SK-N-SH treated with all-trans-retinoic acid at 6 μM for 48 hours (cell line): ENCODE data around the gene GOLGA5.
A peak's percentile ranks its signal among the peaks of the same experiment; 100 is the strongest.

Source experiments
- ATAC-seq: fragments of 200-7000 bp; cut with Tn5 transposase; 3 replicates; pipeline ENCODE4 v1.9.1; 2020; ENCODE audit warnings: mild to moderate bottlenecking, moderate library complexity
- ARNTL ChIP-seq: fragments of 450-650 bp; formaldehyde crosslinking; IDR thresholded peaks from 2 replicates; pipeline ENCODE4 v1.5.0; 2020; ENCODE audit warnings: low read depth, mild to moderate bottlenecking, moderate library complexity, borderline replicate concordance
- BACH2 ChIP-seq: fragments of 250-450 bp; sonication (Bioruptor Pico); IDR thresholded peaks from 2 replicates; pipeline ENCODE4 v1.9.0; 2021; ENCODE audit warnings: mild to moderate bottlenecking, borderline replicate concordance
- CSDC2 ChIP-seq: fragments of 250-450 bp; sonication (Bioruptor Pico); IDR thresholded peaks from 2 replicates; pipeline ENCODE4 v1.5.0; 2020; ENCODE audit warnings: mild to moderate bottlenecking, moderate library complexity
- ESRRG ChIP-seq: fragments of 250-450 bp; sonication (Bioruptor Pico); IDR thresholded peaks from 2 replicates; pipeline ENCODE4 v1.6.1; 2021; ENCODE audit warnings: mild to moderate bottlenecking
- GLIS3 ChIP-seq: fragments of 250-450 bp; sonication (Bioruptor Pico); IDR thresholded peaks from 2 replicates; pipeline ENCODE4 v1.5.0; 2020; ENCODE audit warnings: mild to moderate bottlenecking, moderate library complexity
- ISL1 ChIP-seq: fragments of 250-450 bp; sonication (Bioruptor Pico); IDR thresholded peaks from 2 replicates; pipeline ENCODE4 v2.1.2; 2022; ENCODE audit warnings: mild to moderate bottlenecking, moderate library complexity
- OSR1 ChIP-seq: fragments of 250-450 bp; sonication (Bioruptor Pico); IDR thresholded peaks from 2 replicates; pipeline ENCODE4 v1.8.0; 2022; ENCODE audit warnings: moderate library complexity, mild to moderate bottlenecking, inconsistent platforms
- RARB ChIP-seq: fragments of 250-450 bp; sonication (Bioruptor Pico); IDR thresholded peaks from 2 replicates; pipeline ENCODE4 v1.8.0; 2021; ENCODE audit warnings: mild to moderate bottlenecking, moderate library complexity
- SNAI2 ChIP-seq: fragments of 250-450 bp; sonication (Bioruptor Pico); IDR thresholded peaks from 2 replicates; pipeline ENCODE4 v1.5.0; 2020; ENCODE audit warnings: mild to moderate bottlenecking, moderate library complexity
- TCF4 ChIP-seq: fragments of 250-450 bp; sonication (Bioruptor Pico); IDR thresholded peaks from 2 replicates; pipeline ENCODE4 v1.8.0; 2021; ENCODE audit warnings: mild to moderate bottlenecking, moderate library complexity, borderline replicate concordance
- TOX ChIP-seq: fragments of 250-450 bp; sonication (Bioruptor Pico); IDR thresholded peaks from 2 replicates; pipeline ENCODE4 v1.8.0; 2021; ENCODE audit warnings: mild to moderate bottlenecking, moderate library complexity, borderline replicate concordance
- ZC3H10 ChIP-seq: fragments of 250-450 bp; sonication (Bioruptor Pico); IDR thresholded peaks from 2 replicates; pipeline ENCODE4 v1.5.1; 2021; ENCODE audit warnings: mild to moderate bottlenecking, moderate library complexity
- ZFP3 ChIP-seq: fragments of 250-450 bp; sonication (Bioruptor Pico); IDR thresholded peaks from 2 replicates; pipeline ENCODE4 v1.5.0; 2020; ENCODE audit warnings: mild to moderate bottlenecking, moderate library complexity
- ZFP30 ChIP-seq: fragments of 450-650 bp; formaldehyde crosslinking; IDR thresholded peaks from 2 replicates; pipeline ENCODE4 v1.5.0; 2022; ENCODE audit warnings: mild to moderate bottlenecking, moderate library complexity
- ZNF565 ChIP-seq: fragments of 450-650 bp; formaldehyde crosslinking; conservative IDR thresholded peaks from 2 replicates; pipeline ENCODE4 v1.5.0; 2020; ENCODE audit warnings: low read depth, mild to moderate bottlenecking, moderate library complexity
- ZNF70 ChIP-seq: fragments of 450-650 bp; formaldehyde crosslinking; IDR thresholded peaks from 2 replicates; pipeline ENCODE4 v1.5.0; 2020; ENCODE audit warnings: mild to moderate bottlenecking, moderate library complexity
- ZNF8 ChIP-seq: fragments of 450-650 bp; formaldehyde crosslinking; IDR thresholded peaks from 2 replicates; pipeline ENCODE4 v1.5.0; 2020; ENCODE audit warnings: mild to moderate bottlenecking, moderate library complexity
- TF ChIP-seq, protein P1 (sequence below): fragments of 250-450 bp; sonication (Bioruptor Pico); IDR thresholded peaks from 2 replicates; pipeline ENCODE4 v1.5.0; 2020; ENCODE audit warnings: mild to moderate bottlenecking, moderate library complexity
- TF ChIP-seq, protein P2 (sequence below): fragments of 250-450 bp; sonication (Bioruptor Pico); IDR thresholded peaks from 2 replicates; pipeline ENCODE4 v1.5.1; 2021; ENCODE audit warnings: mild to moderate bottlenecking, moderate library complexity
- TF ChIP-seq, protein P3 (sequence below): fragments of 250-450 bp; sonication (Bioruptor Pico); IDR thresholded peaks from 2 replicates; pipeline ENCODE4 v1.5.1; 2020; ENCODE audit warnings: low read depth, mild to moderate bottlenecking, moderate library complexity
- TF ChIP-seq, protein P4 (sequence below): fragments of 250-450 bp; sonication (Bioruptor Pico); IDR thresholded peaks from 2 replicates; pipeline ENCODE4 v1.8.0; 2020; ENCODE audit warnings: mild to moderate bottlenecking, moderate library complexity, borderline replicate concordance
- TF ChIP-seq, protein P5 (sequence below): fragments of 250-450 bp; sonication (Bioruptor Pico); IDR thresholded peaks from 2 replicates; pipeline ENCODE4 v1.8.0; 2021; ENCODE audit warnings: low read depth, mild to moderate bottlenecking, moderate library complexity, borderline replicate concordance

GOLGA5 gene

DNA sequence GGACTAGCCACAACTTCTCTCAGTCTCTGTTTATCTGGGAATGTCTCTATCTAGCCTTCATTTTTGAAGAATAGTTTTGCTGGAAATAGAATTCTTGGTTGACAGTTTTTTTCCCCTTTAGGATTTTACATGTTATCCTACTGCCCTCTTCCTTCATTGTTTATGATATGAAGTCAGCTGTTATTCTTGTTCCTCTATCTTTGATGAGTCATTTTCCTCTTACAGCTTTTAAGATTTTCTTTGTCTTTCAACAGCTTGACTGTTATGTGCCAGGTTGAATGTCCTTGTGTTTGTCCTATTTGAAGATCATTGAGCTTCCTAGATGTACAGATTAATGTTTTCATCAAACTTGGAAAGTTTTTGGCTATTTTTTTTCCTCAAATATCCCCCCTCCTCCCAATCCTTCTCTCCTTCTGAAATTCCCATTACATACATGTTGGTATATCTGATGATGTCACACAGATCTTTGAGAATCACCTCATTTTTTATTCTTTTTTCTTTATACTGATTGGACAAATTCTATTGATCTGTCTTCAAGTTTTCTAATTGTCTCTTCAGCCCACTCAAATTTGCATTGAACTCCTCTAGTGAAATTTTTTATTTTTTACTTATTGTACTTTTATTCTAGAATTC lies 4.5 kb upstream of the GOLGA5 start:
- TF ChIP-seq, protein P1, sequence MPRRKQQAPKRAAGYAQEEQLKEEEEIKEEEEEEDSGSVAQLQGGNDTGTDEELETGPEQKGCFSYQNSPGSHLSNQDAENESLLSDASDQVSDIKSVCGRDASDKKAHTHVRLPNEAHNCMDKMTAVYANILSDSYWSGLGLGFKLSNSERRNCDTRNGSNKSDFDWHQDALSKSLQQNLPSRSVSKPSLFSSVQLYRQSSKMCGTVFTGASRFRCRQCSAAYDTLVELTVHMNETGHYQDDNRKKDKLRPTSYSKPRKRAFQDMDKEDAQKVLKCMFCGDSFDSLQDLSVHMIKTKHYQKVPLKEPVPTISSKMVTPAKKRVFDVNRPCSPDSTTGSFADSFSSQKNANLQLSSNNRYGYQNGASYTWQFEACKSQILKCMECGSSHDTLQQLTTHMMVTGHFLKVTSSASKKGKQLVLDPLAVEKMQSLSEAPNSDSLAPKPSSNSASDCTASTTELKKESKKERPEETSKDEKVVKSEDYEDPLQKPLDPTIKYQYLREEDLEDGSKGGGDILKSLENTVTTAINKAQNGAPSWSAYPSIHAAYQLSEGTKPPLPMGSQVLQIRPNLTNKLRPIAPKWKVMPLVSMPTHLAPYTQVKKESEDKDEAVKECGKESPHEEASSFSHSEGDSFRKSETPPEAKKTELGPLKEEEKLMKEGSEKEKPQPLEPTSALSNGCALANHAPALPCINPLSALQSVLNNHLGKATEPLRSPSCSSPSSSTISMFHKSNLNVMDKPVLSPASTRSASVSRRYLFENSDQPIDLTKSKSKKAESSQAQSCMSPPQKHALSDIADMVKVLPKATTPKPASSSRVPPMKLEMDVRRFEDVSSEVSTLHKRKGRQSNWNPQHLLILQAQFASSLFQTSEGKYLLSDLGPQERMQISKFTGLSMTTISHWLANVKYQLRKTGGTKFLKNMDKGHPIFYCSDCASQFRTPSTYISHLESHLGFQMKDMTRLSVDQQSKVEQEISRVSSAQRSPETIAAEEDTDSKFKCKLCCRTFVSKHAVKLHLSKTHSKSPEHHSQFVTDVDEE (CRISPR knock-in tag), result no peak
- TF ChIP-seq, protein P2, sequence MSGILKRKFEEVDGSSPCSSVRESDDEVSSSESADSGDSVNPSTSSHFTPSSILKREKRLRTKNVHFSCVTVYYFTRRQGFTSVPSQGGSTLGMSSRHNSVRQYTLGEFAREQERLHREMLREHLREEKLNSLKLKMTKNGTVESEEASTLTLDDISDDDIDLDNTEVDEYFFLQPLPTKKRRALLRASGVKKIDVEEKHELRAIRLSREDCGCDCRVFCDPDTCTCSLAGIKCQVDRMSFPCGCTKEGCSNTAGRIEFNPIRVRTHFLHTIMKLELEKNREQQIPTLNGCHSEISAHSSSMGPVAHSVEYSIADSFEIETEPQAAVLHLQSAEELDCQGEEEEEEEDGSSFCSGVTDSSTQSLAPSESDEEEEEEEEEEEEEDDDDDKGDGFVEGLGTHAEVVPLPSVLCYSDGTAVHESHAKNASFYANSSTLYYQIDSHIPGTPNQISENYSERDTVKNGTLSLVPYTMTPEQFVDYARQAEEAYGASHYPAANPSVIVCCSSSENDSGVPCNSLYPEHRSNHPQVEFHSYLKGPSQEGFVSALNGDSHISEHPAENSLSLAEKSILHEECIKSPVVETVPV (CRISPR knock-in tag), result no peak
- TF ChIP-seq ZFP30 (CRISPR knock-in tag) (no peak), ZNF565 (no peak), BACH2 (no peak), TOX (CRISPR knock-in tag) (no peak), ISL1 (CRISPR knock-in tag) (no peak), OSR1 (no peak), ARNTL (no peak), CSDC2 (CRISPR knock-in tag) (no peak), ESRRG (no peak), TCF4 (no peak), SNAI2 (no peak), GLIS3 (CRISPR knock-in tag) (no peak), RARB (no peak), ZC3H10 (CRISPR knock-in tag) (no peak), ZNF70 (CRISPR knock-in tag) (no peak)
- TF ChIP-seq, protein P3, sequence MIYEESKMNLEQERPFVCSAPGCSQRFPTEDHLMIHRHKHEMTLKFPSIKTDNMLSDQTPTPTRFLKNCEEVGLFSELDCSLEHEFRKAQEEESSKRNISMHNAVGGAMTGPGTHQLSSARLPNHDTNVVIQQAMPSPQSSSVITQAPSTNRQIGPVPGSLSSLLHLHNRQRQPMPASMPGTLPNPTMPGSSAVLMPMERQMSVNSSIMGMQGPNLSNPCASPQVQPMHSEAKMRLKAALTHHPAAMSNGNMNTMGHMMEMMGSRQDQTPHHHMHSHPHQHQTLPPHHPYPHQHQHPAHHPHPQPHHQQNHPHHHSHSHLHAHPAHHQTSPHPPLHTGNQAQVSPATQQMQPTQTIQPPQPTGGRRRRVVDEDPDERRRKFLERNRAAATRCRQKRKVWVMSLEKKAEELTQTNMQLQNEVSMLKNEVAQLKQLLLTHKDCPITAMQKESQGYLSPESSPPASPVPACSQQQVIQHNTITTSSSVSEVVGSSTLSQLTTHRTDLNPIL (CRISPR knock-in tag), result no peak
- TF ChIP-seq, protein P4, sequence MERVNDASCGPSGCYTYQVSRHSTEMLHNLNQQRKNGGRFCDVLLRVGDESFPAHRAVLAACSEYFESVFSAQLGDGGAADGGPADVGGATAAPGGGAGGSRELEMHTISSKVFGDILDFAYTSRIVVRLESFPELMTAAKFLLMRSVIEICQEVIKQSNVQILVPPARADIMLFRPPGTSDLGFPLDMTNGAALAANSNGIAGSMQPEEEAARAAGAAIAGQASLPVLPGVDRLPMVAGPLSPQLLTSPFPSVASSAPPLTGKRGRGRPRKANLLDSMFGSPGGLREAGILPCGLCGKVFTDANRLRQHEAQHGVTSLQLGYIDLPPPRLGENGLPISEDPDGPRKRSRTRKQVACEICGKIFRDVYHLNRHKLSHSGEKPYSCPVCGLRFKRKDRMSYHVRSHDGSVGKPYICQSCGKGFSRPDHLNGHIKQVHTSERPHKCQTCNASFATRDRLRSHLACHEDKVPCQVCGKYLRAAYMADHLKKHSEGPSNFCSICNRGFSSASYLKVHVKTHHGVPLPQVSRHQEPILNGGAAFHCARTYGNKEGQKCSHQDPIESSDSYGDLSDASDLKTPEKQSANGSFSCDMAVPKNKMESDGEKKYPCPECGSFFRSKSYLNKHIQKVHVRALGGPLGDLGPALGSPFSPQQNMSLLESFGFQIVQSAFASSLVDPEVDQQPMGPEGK (CRISPR knock-in tag), result no peak
- TF ChIP-seq, protein P5, sequence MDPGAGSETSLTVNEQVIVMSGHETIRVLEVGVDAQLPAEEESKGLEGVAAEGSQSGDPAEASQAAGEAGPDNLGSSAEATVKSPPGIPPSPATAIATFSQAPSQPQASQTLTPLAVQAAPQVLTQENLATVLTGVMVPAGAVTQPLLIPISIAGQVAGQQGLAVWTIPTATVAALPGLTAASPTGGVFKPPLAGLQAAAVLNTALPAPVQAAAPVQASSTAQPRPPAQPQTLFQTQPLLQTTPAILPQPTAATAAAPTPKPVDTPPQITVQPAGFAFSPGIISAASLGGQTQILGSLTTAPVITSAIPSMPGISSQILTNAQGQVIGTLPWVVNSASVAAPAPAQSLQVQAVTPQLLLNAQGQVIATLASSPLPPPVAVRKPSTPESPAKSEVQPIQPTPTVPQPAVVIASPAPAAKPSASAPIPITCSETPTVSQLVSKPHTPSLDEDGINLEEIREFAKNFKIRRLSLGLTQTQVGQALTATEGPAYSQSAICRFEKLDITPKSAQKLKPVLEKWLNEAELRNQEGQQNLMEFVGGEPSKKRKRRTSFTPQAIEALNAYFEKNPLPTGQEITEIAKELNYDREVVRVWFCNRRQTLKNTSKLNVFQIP (CRISPR knock-in tag), result no peak
- TF ChIP-seq, all 23 proteins: peak for 0
- no peak for ATAC-seq

DNA sequence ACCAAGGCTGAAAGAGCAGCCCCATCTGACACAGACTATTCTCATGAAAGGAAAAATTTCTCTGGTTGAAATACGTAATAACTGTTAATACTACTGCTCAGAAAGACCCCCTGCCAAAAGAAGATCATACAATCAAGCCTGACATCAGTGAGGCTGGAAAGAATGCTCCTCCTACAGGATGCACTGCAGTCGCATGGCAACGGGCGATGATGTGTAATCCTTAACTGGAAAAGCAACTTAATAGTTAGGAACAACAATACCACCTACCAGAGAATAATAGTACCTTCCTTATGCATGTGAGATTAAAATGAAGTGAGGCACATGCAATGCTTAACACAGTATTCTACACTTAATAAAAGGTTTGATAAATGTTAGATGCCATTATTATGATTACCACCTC lies 1.2 kb upstream of the GOLGA5 start:
- ATAC-seq, result no peak
- TF ChIP-seq, protein P2 (CRISPR knock-in tag), result no peak
- no peak for TF ChIP-seq ESRRG

DNA sequence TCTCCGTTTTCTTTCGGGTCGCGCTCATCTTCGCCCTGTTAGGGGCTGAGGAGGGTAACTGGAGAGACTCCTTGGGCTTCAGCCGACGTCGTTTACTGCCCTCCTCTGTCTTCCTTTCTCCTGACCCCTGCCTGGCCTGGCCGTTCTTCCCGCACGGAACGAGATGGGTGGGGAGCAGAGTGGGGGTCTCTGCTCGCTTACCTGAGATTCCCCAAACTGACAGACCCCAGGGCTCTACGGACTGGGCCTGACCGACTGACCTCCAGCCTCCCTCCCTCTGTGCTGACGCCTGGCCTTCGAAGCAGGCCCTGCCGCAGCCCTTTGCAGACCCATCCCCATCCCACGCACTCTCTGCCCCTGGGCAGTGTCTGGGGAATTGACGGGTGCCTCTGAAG lies 439 bp downstream of the GOLGA5 start:
- peak; percentile 31 for ATAC-seq
- TF ChIP-seq BACH2, result no peak
- no peak for TF ChIP-seq OSR1
- no peak for TF ChIP-seq ZFP3 (CRISPR knock-in tag)
- TF ChIP-seq TCF4, result no peak
- TF ChIP-seq ZNF8, result no peak
- TF ChIP-seq, protein P5 (CRISPR knock-in tag), result no peak
